Esophagus muscularis mucosa (tissue), 4 donors: Measurements from ENCODE around the gene TTLL5. TPM values are rescaled to one million over a fixed set of nuclear protein-coding genes. Genes with fewer than 3 reads are reported as not detected.
A peak's percentile ranks its signal among the peaks of the same experiment; 100 is the strongest.

Experiments
- DNase-seq: peaks from one replicate; pipeline ENCODE4 v3.0.0-alpha.2; 2017; ENCODE audit errors: extremely low spot score
- H3K27ac ChIP-seq, 4 donors: fragments of 200-600 bp; sonication (generic); replicated peaks in 1 of 4; 1 replicate in 3 of 4; 2 replicates in 1 of 4; pipeline ENCODE4 v1.5.1; 2016 to 2019; ENCODE audit warnings: mild to moderate bottlenecking in 1 of 4
- H3K27me3 ChIP-seq, 4 donors: fragments of 200-600 bp; sonication (generic); one replicate each; pipeline versions ENCODE4 v1.5.1 to v1.6.0; 2016 to 2019
- H3K36me3 ChIP-seq, 4 donors: fragments of 200-600 bp; sonication (generic); one replicate each; pipeline ENCODE4 v1.5.1; 2016 to 2019
- H3K4me1 ChIP-seq, 4 donors: fragments of 200-600 bp; sonication (generic); one replicate each; pipeline ENCODE4 v1.5.1; 2016 to 2019
- H3K4me3 ChIP-seq, 4 donors: fragments of 200-600 bp; sonication (generic); 1 replicate in 2 of 4; 2 replicates in 2 of 4; pipeline ENCODE4 v1.5.1; 2016 to 2019; ENCODE audit warnings: mild to moderate bottlenecking in 4 of 4, moderate library complexity in 1 of 4
- H3K9me3 ChIP-seq, 4 donors: fragments of 200-600 bp; sonication (generic); 1 replicate in 3 of 4; 2 replicates in 1 of 4; pipeline ENCODE4 v1.5.1; 2016 to 2019
- CTCF ChIP-seq, 3 experiments: fragments of 200-600 bp in 2 of 3; fragments of 450-650 bp in 1 of 3; sonication (generic) in 2 of 3; IDR thresholded peaks; one replicate each; pipeline ENCODE4 v1.5.1; 2017 to 2019; ENCODE audit warnings: antibody characterized with exemption in 3 of 3, mild to moderate bottlenecking in 2 of 3, moderate library complexity in 1 of 3
- EP300 ChIP-seq: sonication (generic); formaldehyde crosslinking; IDR thresholded peaks from one replicate; pipeline ENCODE4 v1.6.1; 2017; ENCODE audit warnings: antibody characterized with exemption
- POLR2A ChIP-seq: fragments of 450-650 bp; IDR thresholded peaks from one replicate; pipeline ENCODE4 v1.6.1; 2017; ENCODE audit warnings: antibody characterized with exemption, moderate library complexity, mild to moderate bottlenecking, low read depth
- POLR2AphosphoS5 ChIP-seq, 2 donors: sonication (generic); formaldehyde crosslinking; IDR thresholded peaks; one replicate each; pipeline ENCODE4 v1.6.1; 2017; ENCODE audit warnings: antibody characterized with exemption in 2 of 2
- WGBS: methylation state at CpG from one replicate; pipeline ENCODE4 v1.1.5; 2018; 5-methylcytosine and 5-hydroxymethylcytosine counted together
- intact Hi-C: fragments of 100-400 bp; cut with DNase I; formaldehyde crosslinking; loops from one replicate; pipeline ENCODE4 v1.15.1; 2023
- total RNA-seq, 4 donors: library from RNA; depleted of rRNA; stranded (reverse); fragments of >200 nt; gene quantifications; one replicate each; pipeline versions ENCODE4 v1.1.0 to v1.2.1, GENCODE V29; 2016

TTLL5 gene
- total RNA-seq, 4 donors from 2014 or later = 16.9 to 26.6 (median 21.2) TPM

GRCh38 chr14:75864352-75864751 is 203.3 kb downstream of the TTLL5 start:
- intact Hi-C loops = no loop called here
- no peaks in the 10 kb centered on the region for H3K9me3 ChIP-seq
- no peak overlapping the region for H3K4me3 ChIP-seq
- no peaks in the 10 kb centered on the region for H3K36me3 ChIP-seq
- WGBS = 92% methylated on average over 2 of the region's 2 CpGs
- TF ChIP-seq EP300 = no peak
- no peak for TF ChIP-seq CTCF (IDR thresholded peaks at IDR 0.05)
- TF ChIP-seq POLR2AphosphoS5 (IDR thresholded peaks at IDR 0.05) = no peak
- TF ChIP-seq POLR2A = no peak
- H3K4me1 ChIP-seq = peaks cover 19 to 63% (median 57%) of the 10 kb centered on the region in 4 donors
- H3K27ac ChIP-seq = no peak overlapping the region
- no peaks in the 10 kb centered on the region for H3K27me3 ChIP-seq
- no peak for DNase-seq

GRCh38 chr14:75865531-75865930 is 204.5 kb downstream of the TTLL5 start:
- Histone ChIP-seq H3K27ac (peak overlapping the region in 1 of 4 donors; percentile 3), H3K4me1 (peaks cover 19 to 55% (median 54%) of the 10 kb centered on the region in 4 donors), H3K4me3 (no peak overlapping the region), H3K27me3 (no peaks in the 10 kb centered on the region), H3K36me3 (no peaks in the 10 kb centered on the region), H3K9me3 (no peaks in the 10 kb centered on the region)
- TF ChIP-seq POLR2AphosphoS5 (IDR thresholded peaks at IDR 0.05) (no peak), EP300 (no peak), CTCF (IDR thresholded peaks at IDR 0.05) (no peak), POLR2A (no peak)
- intact Hi-C loops = no loop called here
- no peak for DNase-seq
- WGBS = 48% methylated on average over 2 of the region's 2 CpGs

GRCh38 chr14:75866970-75867369 is 205.9 kb downstream of the TTLL5 start:
- H3K36me3 ChIP-seq = no peaks in the 10 kb centered on the region
- H3K4me1 ChIP-seq = peaks cover 19 to 45% (median 40%) of the 10 kb centered on the region in 4 donors
- H3K27ac ChIP-seq = peak overlapping the region in 2 of 4 donors; percentile 31 to 75
- no peak for DNase-seq
- H3K4me3 ChIP-seq = no peak overlapping the region
- no peaks in the 10 kb centered on the region for H3K9me3 ChIP-seq
- TF ChIP-seq CTCF (IDR thresholded peaks at IDR 0.05) = no peak
- intact Hi-C loops = no loop called here
- WGBS = 100% methylated on average over 1 of the region's 1 CpG
- no peaks in the 10 kb centered on the region for H3K27me3 ChIP-seq

- intact Hi-C loops = no loop called here
- Histone ChIP-seq H3K36me3 (no peaks in the 10 kb centered on the region), H3K9me3 (no peaks in the 10 kb centered on the region), H3K4me3 (no peak overlapping the region), H3K27me3 (no peaks in the 10 kb centered on the region), H3K4me1 (peaks cover 19 to 37% (median 34%) of the 10 kb centered on the region in 4 donors), H3K27ac (no peak overlapping the region)
- no peak for TF ChIP-seq POLR2A
- no peak for TF ChIP-seq POLR2AphosphoS5 (IDR thresholded peaks at IDR 0.05)
- TF ChIP-seq EP300 = no peak
- no peak for TF ChIP-seq CTCF (IDR thresholded peaks at IDR 0.05)
- 54% methylated on average over 6 of the region's 6 CpGs for WGBS
- DNase-seq = no peak
These were observed 210.3 kb downstream of the TTLL5 start for GRCh38 chr14:75871181-75871880.

- WGBS = 64% methylated on average over 1 of the region's 1 CpG
- Histone ChIP-seq H3K27ac (peak overlapping the region; percentile 8 to 63 (median 53)), H3K4me1 (peaks cover 11 to 20% (median 17%) of the 10 kb centered on the region in 4 donors), H3K36me3 (no peaks in the 10 kb centered on the region), H3K4me3 (no peak overlapping the region), H3K9me3 (no peaks in the 10 kb centered on the region), H3K27me3 (no peaks in the 10 kb centered on the region)
- intact Hi-C loops = no loop called here
- no peak for DNase-seq
- TF ChIP-seq CTCF (IDR thresholded peaks at IDR 0.05) (no peak), POLR2AphosphoS5 (IDR thresholded peaks at IDR 0.05) (no peak), POLR2A (no peak), EP300 (no peak)
These were observed 214.9 kb downstream of the TTLL5 start for GRCh38 chr14:75875958-75876357.
